HEK293 (cell line): Measurements from ENCODE around the gene PARP3.

Experiments
- CTCF ChIA-PET: fragments of 350-600 bp; formaldehyde crosslinking; extraction: SDS; loops from one replicate; lab custom pipeline; 2021; ENCODE audit warnings: antibody characterized with exemption; lab: Yijun Ruan, JAX
- POLR2A ChIA-PET: fragments of 300-600 bp; formaldehyde crosslinking; extraction: SDS; loops from one replicate; lab custom pipeline; 2020; ENCODE audit warnings: antibody characterized with exemption, inconsistent platforms; lab: Yijun Ruan, JAX
- H3K27ac ChIP-seq: fragments of 200-500 bp; sonication (Bioruptor generic); 2 replicates; pipeline ENCODE4 v1.5.1; 2014; ENCODE audit warnings: low read depth, low read length, control low read depth, inconsistent platforms; ENCODE audit errors: extremely low read depth
- H3K36me3 ChIP-seq, 2 experiments: fragments of 200-500 bp in 1 of 2; sonication (Bioruptor generic) in 1 of 2; 1 replicate in 1 of 2; 2 replicates in 1 of 2; pipeline ENCODE4 v1.5.1; 2014 to 2017; ENCODE audit warnings: inconsistent platforms in 2 of 2, low read length in 2 of 2; ENCODE audit not compliant: control insufficient read depth in 2 of 2, insufficient read depth in 1 of 2
- H3K4me1 ChIP-seq: fragments of 200-500 bp; sonication (Bioruptor generic); 2 replicates; pipeline ENCODE4 v1.5.1; 2014; ENCODE audit warnings: mild to moderate bottlenecking, low read length, inconsistent platforms; ENCODE audit not compliant: control insufficient read depth, insufficient read depth
- H3K4me3 ChIP-seq: 2 replicates; pipeline ENCODE4 v1.5.1; 2011; ENCODE audit warnings: low read depth, mild to moderate bottlenecking, control low read depth, low read length, moderate library complexity
- H3K9me3 ChIP-seq: fragments of 200-500 bp; sonication (Bioruptor generic); 2 replicates; pipeline ENCODE4 v1.5.1; 2014; ENCODE audit warnings: low read depth, low read length, inconsistent platforms; ENCODE audit not compliant: control insufficient read depth, insufficient read depth
- GLIS2 ChIP-seq: fragments of 450-650 bp; formaldehyde crosslinking; IDR thresholded peaks from 2 replicates; pipeline ENCODE4 v1.5.1; 2016; ENCODE audit warnings: missing biosample characterization, missing genetic modification characterization
- INSM2 ChIP-seq: fragments of 450-650 bp; formaldehyde crosslinking; IDR thresholded peaks from 2 replicates; pipeline ENCODE4 v1.5.1; 2016; ENCODE audit warnings: missing biosample characterization, missing genetic modification characterization
- MYNN ChIP-seq: fragments of 450-650 bp; formaldehyde crosslinking; IDR thresholded peaks from 2 replicates; pipeline ENCODE4 v1.5.1; 2016; ENCODE audit warnings: missing biosample characterization, missing genetic modification characterization, borderline replicate concordance
- PATZ1 ChIP-seq: fragments of 450-650 bp; formaldehyde crosslinking; IDR thresholded peaks from 2 replicates; pipeline ENCODE4 v1.5.1; 2016; ENCODE audit warnings: missing biosample characterization, missing genetic modification characterization
- ZBTB20 ChIP-seq: fragments of 450-650 bp; formaldehyde crosslinking; IDR thresholded peaks from 2 replicates; pipeline ENCODE4 v1.5.1; 2016; ENCODE audit warnings: missing biosample characterization, missing genetic modification characterization
- ZFHX2 ChIP-seq: fragments of 450-650 bp; formaldehyde crosslinking; conservative IDR thresholded peaks from 2 replicates; pipeline ENCODE4 v1.5.1; 2016; ENCODE audit warnings: missing biosample characterization, missing genetic modification characterization
- ZNF114 ChIP-seq: fragments of 450-650 bp; formaldehyde crosslinking; IDR thresholded peaks from 2 replicates; pipeline ENCODE4 v1.5.0; 2017; ENCODE audit warnings: missing biosample characterization, missing genetic modification characterization
- ZNF148 ChIP-seq: fragments of 450-650 bp; formaldehyde crosslinking; IDR thresholded peaks from 2 replicates; pipeline ENCODE4 v1.5.0; 2017; ENCODE audit warnings: missing biosample characterization, missing genetic modification characterization, borderline replicate concordance
- ZNF16 ChIP-seq: fragments of 450-650 bp; formaldehyde crosslinking; IDR thresholded peaks from 2 replicates; pipeline ENCODE4 v1.5.1; 2016; ENCODE audit warnings: low read depth, missing biosample characterization, missing genetic modification characterization
- ZSCAN4 ChIP-seq: fragments of 450-650 bp; formaldehyde crosslinking; IDR thresholded peaks from 2 replicates; pipeline ENCODE4 v1.5.1; 2017; ENCODE audit warnings: missing biosample characterization, missing genetic modification characterization
- TF ChIP-seq, protein P1 (sequence below): fragments of 450-650 bp; formaldehyde crosslinking; optimal IDR thresholded peaks from 2 replicates; pipeline ENCODE3; 2016; ENCODE audit warnings: missing biosample characterization, mild to moderate bottlenecking, missing genetic modification characterization
- TF ChIP-seq, protein P2 (sequence below): fragments of 450-650 bp; formaldehyde crosslinking; IDR thresholded peaks from 2 replicates; pipeline ENCODE4 v1.5.1; 2016; ENCODE audit warnings: missing biosample characterization, missing genetic modification characterization
- TF ChIP-seq, protein P3 (sequence below): fragments of 450-650 bp; formaldehyde crosslinking; IDR thresholded peaks from 2 replicates; pipeline ENCODE4 v1.5.1; 2016; ENCODE audit warnings: missing biosample characterization, missing genetic modification characterization

PARP3 gene

GRCh38 chr3:51974963-51975851 lies 33.0 kb downstream of the PARP3 start, which contains the start of gene ABHD14A (continued):
- TF ChIP-seq INSM2 (tag by site-specific recombination) (no peak), ZSCAN4 (peak; percentile 76), ZBTB20 (tag by site-specific recombination) (peak; percentile 40; the same call in 1 of the 2 replicates), PATZ1 (tag by site-specific recombination) (0 out of 2 replicates have a peak, but pooled peaks have one; percentile 29), ZNF16 (tag by site-specific recombination) (no peak), ZNF114 (tag by site-specific recombination) (no peak), MYNN (tag by site-specific recombination) (no peak), GLIS2 (tag by site-specific recombination) (peak; percentile 32; the same call in 1 of the 2 replicates)
- TF ChIP-seq, protein P1, sequence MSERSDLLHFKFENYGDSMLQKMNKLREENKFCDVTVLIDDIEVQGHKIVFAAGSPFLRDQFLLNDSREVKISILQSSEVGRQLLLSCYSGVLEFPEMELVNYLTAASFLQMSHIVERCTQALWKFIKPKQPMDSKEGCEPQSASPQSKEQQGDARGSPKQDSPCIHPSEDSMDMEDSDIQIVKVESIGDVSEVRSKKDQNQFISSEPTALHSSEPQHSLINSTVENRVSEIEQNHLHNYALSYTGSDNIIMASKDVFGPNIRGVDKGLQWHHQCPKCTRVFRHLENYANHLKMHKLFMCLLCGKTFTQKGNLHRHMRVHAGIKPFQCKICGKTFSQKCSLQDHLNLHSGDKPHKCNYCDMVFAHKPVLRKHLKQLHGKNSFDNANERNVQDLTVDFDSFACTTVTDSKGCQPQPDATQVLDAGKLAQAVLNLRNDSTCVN (tag by site-specific recombination) = peak; percentile 51
- TF ChIP-seq, protein P2, sequence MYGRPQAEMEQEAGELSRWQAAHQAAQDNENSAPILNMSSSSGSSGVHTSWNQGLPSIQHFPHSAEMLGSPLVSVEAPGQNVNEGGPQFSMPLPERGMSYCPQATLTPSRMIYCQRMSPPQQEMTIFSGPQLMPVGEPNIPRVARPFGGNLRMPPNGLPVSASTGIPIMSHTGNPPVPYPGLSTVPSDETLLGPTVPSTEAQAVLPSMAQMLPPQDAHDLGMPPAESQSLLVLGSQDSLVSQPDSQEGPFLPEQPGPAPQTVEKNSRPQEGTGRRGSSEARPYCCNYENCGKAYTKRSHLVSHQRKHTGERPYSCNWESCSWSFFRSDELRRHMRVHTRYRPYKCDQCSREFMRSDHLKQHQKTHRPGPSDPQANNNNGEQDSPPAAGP (tag by site-specific recombination) = 0 out of 2 replicates have a peak, but pooled peaks have one; percentile 19

DNA sequence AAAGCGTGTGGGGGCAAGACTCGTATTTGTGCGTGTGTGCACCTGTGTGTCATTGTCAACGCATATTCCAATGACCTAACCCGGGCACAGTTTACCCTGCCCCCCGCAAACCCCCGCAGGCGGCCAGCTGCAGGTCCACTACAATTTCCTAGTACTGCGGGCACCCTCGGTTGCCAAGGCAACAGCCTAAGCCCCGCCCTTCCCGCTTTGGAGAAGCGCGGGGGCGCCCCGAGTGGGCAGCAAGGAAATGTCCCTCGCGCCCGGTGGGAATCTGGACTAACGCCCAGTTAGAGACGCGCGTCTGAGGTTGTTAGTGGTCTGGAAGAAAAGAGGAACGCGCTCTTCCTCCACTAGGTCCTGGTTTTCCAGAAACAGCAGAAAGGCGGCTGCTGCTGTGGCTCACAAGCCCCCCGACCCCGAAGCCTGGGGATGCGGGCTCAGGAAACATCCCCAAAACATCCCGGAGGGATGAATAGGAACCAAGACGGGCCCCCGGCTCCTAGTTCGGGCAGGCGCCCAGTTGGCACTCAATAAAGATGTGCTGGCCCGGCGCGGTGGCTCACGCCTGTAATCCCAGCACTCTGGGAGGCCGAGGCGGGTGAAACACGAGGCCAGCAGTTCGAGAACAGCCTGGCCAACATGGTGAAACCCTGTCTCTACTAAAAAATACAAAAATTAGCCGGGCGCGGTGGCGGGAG lies 33.8 kb downstream of the PARP3 start:
- Histone ChIP-seq H3K27ac (no peak overlapping the region), H3K4me1 (no peaks in the 10 kb centered on the region), H3K9me3 (no peaks in the 10 kb centered on the region), H3K4me3 (no peak overlapping the region), H3K36me3 (peaks cover 0 to 14% of the 10 kb centered on the region in 2 experiments; a peak in 1 of 3 replicates)
- POLR2A ChIA-PET = interaction anchor here (1.6 kb wide), 1 partner anchor 17 kb away, joined by 4 read pairs; no protein-coding TSS in a partner anchor
- TF ChIP-seq ZNF148 (tag by site-specific recombination) = no peak
- TF ChIP-seq ZFHX2 (tag by site-specific recombination) = 0 out of 2 replicates have a peak, but pooled peaks have one; percentile 7
- TF ChIP-seq, protein P3, sequence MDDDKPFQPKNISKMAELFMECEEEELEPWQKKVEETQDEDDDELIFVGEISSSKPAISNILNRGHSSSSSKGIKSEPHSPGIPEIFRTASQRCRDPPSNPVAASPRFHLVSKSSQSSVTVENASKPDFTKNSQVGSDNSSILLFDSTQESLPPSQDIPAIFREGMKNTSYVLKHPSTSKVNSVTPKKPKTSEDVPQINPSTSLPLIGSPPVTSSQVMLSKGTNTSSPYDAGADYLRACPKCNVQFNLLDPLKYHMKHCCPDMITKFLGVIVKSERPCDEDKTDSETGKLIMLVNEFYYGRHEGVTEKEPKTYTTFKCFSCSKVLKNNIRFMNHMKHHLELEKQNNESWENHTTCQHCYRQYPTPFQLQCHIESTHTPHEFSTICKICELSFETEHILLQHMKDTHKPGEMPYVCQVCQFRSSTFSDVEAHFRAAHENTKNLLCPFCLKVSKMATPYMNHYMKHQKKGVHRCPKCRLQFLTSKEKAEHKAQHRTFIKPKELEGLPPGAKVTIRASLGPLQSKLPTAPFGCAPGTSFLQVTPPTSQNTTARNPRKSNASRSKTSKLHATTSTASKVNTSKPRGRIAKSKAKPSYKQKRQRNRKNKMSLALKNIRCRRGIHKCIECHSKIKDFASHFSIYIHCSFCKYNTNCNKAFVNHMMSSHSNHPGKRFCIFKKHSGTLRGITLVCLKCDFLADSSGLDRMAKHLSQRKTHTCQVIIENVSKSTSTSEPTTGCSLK (tag by site-specific recombination) = no peak
- CTCF ChIA-PET = interaction anchor here (3.2 kb wide), 1 partner anchor 33 kb away, joined by 22 read pairs; the partner anchor contains the start of gene PARP3
